C4-2B (cell line): Measurements from ENCODE around the gene DNAH2.

Source experiments
- CTCF ChIP-seq: fragments of 450-650 bp; conservative IDR thresholded peaks from 2 replicates; pipeline ENCODE4 v1.5.1; 2017; ENCODE audit warnings: mild to moderate bottlenecking
- ZFX ChIP-seq: fragments of 450-650 bp; IDR thresholded peaks from 2 replicates; pipeline ENCODE4 v1.6.1; 2017

- TF ChIP-seq CTCF (no peak), ZFX (no peak)
Observed at GRCh38 chr17:7756968-7757367, 39.4 kb downstream of the DNAH2 start.
